ENCODE measurements around the gene HIP1.

Gene HIP1

DNA sequence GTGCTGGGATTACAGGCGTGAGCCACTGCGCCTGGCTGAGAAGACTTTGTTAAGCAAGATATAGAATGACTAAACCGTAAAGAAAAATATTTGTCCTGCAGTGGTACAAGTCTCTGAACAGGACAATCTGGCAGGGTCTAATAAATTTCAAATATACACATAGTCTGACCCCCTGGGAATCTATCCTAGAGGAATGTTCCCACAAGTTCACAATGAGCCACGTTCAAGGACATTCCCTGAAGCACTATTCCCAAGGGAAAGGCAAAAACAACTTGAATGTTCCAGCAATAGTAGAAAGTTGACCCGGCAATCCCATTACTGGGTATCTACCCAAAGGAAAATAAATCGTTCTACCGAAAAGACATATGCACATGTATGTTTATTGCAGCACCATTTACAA is 82.0 kb downstream of the HIP1 start:
- ChIA-PET POLR2A (no interaction called here), CTCF (no interaction called here)
- no peak for DNase-seq (ENCODE audit: extremely low spot score)
- TF ChIP-seq ZNF384 (IDR thresholded peaks at IDR 0.05) (no peak), ELF4 (IDR thresholded peaks at IDR 0.05) (no peak), HDGF (IDR thresholded peaks at IDR 0.05; ENCODE audit: borderline replicate concordance) (no peak), FOXA1 (IDR thresholded peaks at IDR 0.05) (no peak), FOXK2 (IDR thresholded peaks at IDR 0.05) (no peak), SP1 (IDR thresholded peaks at IDR 0.05) (no peak), CTBP1 (IDR thresholded peaks at IDR 0.05; ENCODE audit: borderline replicate concordance) (no peak), LEF1 (IDR thresholded peaks at IDR 0.05; ENCODE audit: borderline replicate concordance) (no peak), FOXM1 (IDR thresholded peaks at IDR 0.05; ENCODE audit: borderline replicate concordance) (no peak), TARDBP (IDR thresholded peaks at IDR 0.05) (no peak), NFRKB (IDR thresholded peaks at IDR 0.05) (no peak), SUZ12 (IDR thresholded peaks at IDR 0.05) (no peak)
- TF ChIP-seq, protein P1, sequence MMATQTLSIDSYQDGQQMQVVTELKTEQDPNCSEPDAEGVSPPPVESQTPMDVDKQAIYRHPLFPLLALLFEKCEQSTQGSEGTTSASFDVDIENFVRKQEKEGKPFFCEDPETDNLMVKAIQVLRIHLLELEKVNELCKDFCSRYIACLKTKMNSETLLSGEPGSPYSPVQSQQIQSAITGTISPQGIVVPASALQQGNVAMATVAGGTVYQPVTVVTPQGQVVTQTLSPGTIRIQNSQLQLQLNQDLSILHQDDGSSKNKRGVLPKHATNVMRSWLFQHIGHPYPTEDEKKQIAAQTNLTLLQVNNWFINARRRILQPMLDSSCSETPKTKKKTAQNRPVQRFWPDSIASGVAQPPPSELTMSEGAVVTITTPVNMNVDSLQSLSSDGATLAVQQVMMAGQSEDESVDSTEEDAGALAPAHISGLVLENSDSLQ (IDR thresholded peaks at IDR 0.05), result no peak

DNA sequence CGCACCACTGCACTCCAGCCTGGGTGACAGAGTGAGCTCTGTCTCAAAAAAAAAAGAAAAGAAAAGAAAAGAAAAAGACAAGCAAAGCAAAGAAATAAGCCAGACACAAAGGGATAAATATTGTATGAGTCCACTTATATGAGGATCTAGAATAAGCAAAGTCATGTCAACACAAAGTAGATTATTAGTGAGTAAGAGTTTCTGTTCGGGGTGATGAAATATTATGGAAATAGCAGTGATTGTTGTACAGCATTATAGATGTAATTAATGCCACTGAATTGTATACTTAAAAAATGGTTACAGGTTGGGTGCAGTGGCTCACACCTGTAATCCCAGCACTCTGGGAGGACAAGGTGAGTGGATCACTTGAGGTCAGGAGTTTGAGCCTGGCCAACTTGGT is 83.2 kb downstream of the HIP1 start:
- ChIA-PET POLR2A (no interaction called here), CTCF (interaction anchor here (0.6 kb wide), 1 partner anchor 31 kb away, joined by 3 read pairs; no protein-coding TSS in a partner anchor)
- TF ChIP-seq FOXM1 (IDR thresholded peaks at IDR 0.05; ENCODE audit: borderline replicate concordance) (no peak), ZNF384 (IDR thresholded peaks at IDR 0.05) (no peak), CTBP1 (IDR thresholded peaks at IDR 0.05; ENCODE audit: borderline replicate concordance) (no peak), FOXK2 (IDR thresholded peaks at IDR 0.05) (no peak), NFRKB (IDR thresholded peaks at IDR 0.05) (no peak), TARDBP (IDR thresholded peaks at IDR 0.05) (no peak), LEF1 (IDR thresholded peaks at IDR 0.05; ENCODE audit: borderline replicate concordance) (no peak), ELF4 (IDR thresholded peaks at IDR 0.05) (no peak), HDGF (IDR thresholded peaks at IDR 0.05; ENCODE audit: borderline replicate concordance) (no peak), SP1 (IDR thresholded peaks at IDR 0.05) (no peak), L3MBTL2 (conservative IDR thresholded peaks at IDR 0.05) (no peak), BHLHE40 (IDR thresholded peaks at IDR 0.05; ENCODE audit: borderline replicate concordance) (no peak)
- DNase-seq (ENCODE audit: extremely low spot score), result no peak

DNA sequence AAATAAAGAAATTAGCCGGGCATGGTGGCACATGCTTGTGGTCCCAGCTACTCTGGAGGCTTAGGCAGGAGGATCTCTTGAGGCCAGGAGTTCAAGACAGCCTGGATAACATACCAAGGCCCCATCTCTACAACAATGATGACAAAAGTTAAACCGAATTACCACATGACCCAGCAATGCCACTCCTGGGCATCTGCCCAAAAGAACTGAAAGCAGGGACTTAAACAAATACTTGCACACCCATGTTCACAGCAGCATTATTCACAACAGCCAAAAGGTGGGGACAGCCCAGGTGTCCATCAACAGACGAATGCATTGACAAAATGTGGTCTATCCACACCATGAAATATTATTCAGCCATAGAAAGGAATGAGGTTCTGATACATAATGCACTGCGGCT is 83.9 kb downstream of the HIP1 start:
- CTCF ChIA-PET, result interaction anchor here (0.6 kb wide), 1 partner anchor 44 kb away, joined by 9 read pairs; no protein-coding TSS in a partner anchor
- no peak for DNase-seq (ENCODE audit: extremely low spot score)
- POLR2A ChIA-PET, result no interaction called here
- TF ChIP-seq CTBP1 (IDR thresholded peaks at IDR 0.05; ENCODE audit: borderline replicate concordance), result no peak
- TF ChIP-seq TARDBP (IDR thresholded peaks at IDR 0.05), result no peak
- TF ChIP-seq L3MBTL2 (conservative IDR thresholded peaks at IDR 0.05), result no peak
- no peak for TF ChIP-seq ARNT (IDR thresholded peaks at IDR 0.05)
- no peak for TF ChIP-seq FOXK2 (IDR thresholded peaks at IDR 0.05)
- no peak for TF ChIP-seq BHLHE40 (IDR thresholded peaks at IDR 0.05; ENCODE audit: borderline replicate concordance)
- TF ChIP-seq SUZ12 (IDR thresholded peaks at IDR 0.05), result no peak
- TF ChIP-seq ZNF384 (IDR thresholded peaks at IDR 0.05), result no peak
- TF ChIP-seq SP1 (IDR thresholded peaks at IDR 0.05), result no peak
- no peak for TF ChIP-seq NFRKB (IDR thresholded peaks at IDR 0.05)
- TF ChIP-seq ELF4 (IDR thresholded peaks at IDR 0.05), result no peak
- no peak for TF ChIP-seq LEF1 (IDR thresholded peaks at IDR 0.05; ENCODE audit: borderline replicate concordance)
- no peak for TF ChIP-seq HDGF (IDR thresholded peaks at IDR 0.05; ENCODE audit: borderline replicate concordance)
- TF ChIP-seq, protein P1 (IDR thresholded peaks at IDR 0.05), result no peak
- no peak for TF ChIP-seq FOXA1 (IDR thresholded peaks at IDR 0.05)
- no peak for TF ChIP-seq FOXM1 (IDR thresholded peaks at IDR 0.05; ENCODE audit: borderline replicate concordance)

DNA sequence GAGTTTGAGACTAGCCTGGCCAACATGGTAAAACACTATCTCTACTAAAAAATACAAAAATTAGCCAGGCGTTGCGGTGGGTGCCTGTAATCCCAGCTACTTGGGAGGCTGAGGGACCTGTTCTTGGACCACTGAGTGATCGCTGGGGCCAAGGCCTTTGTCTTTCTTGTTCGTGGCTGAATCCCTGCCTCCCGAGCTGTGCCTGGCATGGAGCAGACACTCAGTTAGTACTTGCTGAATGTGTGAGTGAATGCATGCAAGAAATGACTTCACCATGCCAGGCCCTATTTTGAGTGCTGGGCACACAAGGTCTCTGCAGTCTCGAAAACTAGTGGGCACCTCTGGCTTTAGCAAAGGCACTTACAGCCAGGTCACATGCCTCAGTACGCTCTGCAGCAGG is 85.1 kb downstream of the HIP1 start:
- TF ChIP-seq TARDBP (IDR thresholded peaks at IDR 0.05) (no peak), SUZ12 (IDR thresholded peaks at IDR 0.05) (no peak), ARNT (IDR thresholded peaks at IDR 0.05) (no peak), NFRKB (IDR thresholded peaks at IDR 0.05) (no peak), FOXA1 (IDR thresholded peaks at IDR 0.05) (no peak), LEF1 (IDR thresholded peaks at IDR 0.05; ENCODE audit: borderline replicate concordance) (no peak), ZNF384 (IDR thresholded peaks at IDR 0.05) (no peak), ELF4 (IDR thresholded peaks at IDR 0.05) (no peak), BHLHE40 (IDR thresholded peaks at IDR 0.05; ENCODE audit: borderline replicate concordance) (no peak)
- TF ChIP-seq, protein P1 (IDR thresholded peaks at IDR 0.05), result no peak
- POLR2A ChIA-PET, result no interaction called here
- CTCF ChIA-PET, result no interaction called here
- no peak for DNase-seq (ENCODE audit: extremely low spot score)

DNA sequence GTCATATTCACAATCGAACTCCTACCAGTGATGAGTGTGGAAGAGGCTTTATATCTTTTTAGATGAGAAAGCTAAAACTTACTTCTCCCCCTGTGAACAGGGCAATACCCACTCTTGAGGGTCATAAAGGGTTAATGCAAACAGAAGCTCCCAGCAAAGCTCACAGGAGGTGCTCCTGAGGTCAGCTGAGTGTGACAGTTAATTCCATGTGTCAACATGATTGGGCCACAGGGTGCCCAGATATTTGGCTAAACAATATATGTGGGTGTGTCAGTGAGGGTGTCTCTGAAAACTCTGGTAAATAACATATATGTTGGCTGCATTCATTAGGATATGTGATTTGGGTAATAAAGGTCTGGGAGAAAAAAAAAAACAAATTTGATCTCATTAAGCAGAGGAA is 86.0 kb downstream of the HIP1 start:
- CTCF ChIA-PET, result interaction anchor here (0.6 kb wide), 1 partner anchor 47 kb away, joined by 4 read pairs; no protein-coding TSS in a partner anchor
- TF ChIP-seq HDGF (IDR thresholded peaks at IDR 0.05; ENCODE audit: borderline replicate concordance) (no peak), BHLHE40 (IDR thresholded peaks at IDR 0.05; ENCODE audit: borderline replicate concordance) (no peak), CTBP1 (IDR thresholded peaks at IDR 0.05; ENCODE audit: borderline replicate concordance) (no peak), ARNT (IDR thresholded peaks at IDR 0.05) (no peak), FOXK2 (IDR thresholded peaks at IDR 0.05) (no peak), L3MBTL2 (conservative IDR thresholded peaks at IDR 0.05) (no peak), ELF4 (IDR thresholded peaks at IDR 0.05) (no peak), SUZ12 (IDR thresholded peaks at IDR 0.05) (no peak), NFRKB (IDR thresholded peaks at IDR 0.05) (no peak), SP1 (IDR thresholded peaks at IDR 0.05) (no peak), FOXM1 (IDR thresholded peaks at IDR 0.05; ENCODE audit: borderline replicate concordance) (no peak), FOXA1 (IDR thresholded peaks at IDR 0.05) (no peak)
- TF ChIP-seq, protein P1 (IDR thresholded peaks at IDR 0.05), result no peak
- no peak for DNase-seq (ENCODE audit: extremely low spot score)
- POLR2A ChIA-PET, result no interaction called here

Data from HEK293T (cell line).